Measurements from ENCODE around the gene YPEL1.

The YPEL1 gene

DNA sequence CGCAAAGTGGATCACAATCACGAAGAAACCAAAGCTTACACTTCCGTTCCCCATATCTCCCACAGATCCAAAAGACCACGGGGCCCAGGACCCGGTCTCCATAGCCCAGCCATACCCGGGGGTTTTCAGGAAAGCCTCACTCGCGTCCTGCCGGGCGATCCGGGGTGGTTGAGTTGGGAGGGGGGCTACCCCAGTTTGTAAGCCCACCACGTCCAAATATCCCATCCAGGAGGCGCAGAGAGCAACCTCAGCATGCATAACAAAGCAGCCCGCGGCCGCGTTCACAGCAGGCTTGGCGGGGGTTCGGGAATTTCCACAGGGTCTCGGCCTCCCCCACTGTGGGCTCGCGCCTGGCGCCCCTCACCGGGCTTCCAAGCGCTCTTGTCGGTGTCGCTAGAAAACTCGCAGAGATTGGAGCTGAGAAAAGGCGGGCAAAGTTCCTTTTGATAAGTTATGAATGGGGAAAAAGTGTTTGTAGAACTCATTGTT is 84.0 kb downstream of the YPEL1 start:
- DNase-seq, result no peak

DNA sequence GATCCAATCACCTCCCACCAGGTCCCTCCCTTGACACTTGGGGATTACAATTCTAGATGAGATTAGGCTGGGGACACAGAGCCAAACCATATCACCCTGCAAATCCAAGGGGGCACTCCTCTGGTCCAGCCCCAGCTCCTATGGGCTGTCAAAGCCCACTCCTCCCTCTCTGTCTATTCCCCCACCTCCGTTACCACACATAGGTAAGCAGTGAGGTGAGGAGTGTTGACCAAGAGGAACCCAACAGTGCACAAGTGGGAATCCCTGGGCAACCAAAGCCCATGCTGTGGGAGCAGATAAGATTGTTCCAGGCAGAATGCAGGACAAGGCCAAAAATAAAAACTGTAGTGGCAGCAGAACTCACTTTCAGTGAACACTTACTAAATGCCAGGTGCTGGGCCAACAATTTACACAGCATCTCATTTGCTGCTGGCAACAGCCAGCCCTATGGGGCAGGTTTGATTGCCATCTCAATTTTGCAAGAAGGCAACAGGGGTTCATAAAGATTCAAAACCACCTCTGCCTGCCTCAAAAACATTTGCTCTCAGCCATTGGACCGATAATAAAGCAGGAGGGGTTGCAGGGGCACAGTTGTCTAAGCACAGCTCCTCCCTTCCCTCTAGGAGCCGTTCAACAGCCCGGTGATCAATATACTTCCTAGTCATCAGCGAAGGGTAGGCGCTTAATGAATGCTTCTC is 84.6 kb downstream of the YPEL1 start:
- no peak for DNase-seq

DNA sequence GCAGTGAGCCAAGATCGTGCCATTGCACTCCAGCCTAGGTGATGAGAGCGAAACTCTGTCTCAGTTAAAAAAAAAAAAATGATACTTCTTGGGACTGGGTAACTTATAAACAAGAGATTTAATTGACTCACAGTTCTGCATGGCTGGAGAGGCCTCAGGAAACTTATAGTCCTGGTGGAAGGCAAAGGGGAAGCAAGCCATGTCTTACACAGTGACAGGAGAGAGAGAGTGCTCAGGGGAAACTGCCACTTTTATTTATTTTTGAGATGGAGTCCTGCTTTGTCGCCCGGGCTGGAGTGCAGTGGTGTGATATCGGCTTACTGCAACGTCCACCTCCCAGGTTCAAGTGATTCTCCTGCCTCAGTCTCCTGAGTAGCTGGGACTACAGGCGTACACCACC is 85.3 kb downstream of the YPEL1 start:
- DNase-seq, result no peak

All from CD4-positive, alpha-beta T cell treated with Interleukin-21 for 1 hour (primary cell).